RKO (cell line): ENCODE data around the gene ASRGL1.

ENCODE experiments used
- DNase-seq: peaks from one replicate; pipeline ENCODE4 v3.0.0-alpha.2; 2016; ENCODE audit warnings: low spot score

Gene ASRGL1

GRCh38 chr11:62393061-62393611 lies 55.9 kb downstream of the ASRGL1 start:
- peak; percentile 11 for DNase-seq

DNA sequence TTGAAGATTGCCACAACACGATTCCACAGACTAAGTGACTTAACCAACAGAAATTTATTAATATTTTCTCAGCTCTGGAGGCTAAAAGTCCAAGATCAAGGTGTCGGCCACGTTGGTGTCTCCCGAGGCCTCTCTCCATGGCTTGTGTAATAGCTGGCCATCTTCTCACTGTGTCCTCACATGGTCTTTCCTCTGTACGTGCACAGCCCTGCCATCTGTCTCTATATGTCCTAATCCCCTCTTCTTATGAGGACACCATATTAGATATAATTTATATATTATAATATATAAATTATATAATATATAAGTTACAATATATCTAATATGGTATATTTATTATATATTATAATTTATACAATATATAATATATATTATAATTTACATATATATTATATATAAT lies 56.5 kb downstream of the ASRGL1 start:
- DNase-seq = no peak

GRCh38 chr11:62394825-62395538 lies 57.7 kb downstream of the ASRGL1 start:
- peak; percentile 84 for DNase-seq

GRCh38 chr11:62395885-62396551 lies 58.8 kb downstream of the ASRGL1 start:
- no peak for DNase-seq

GRCh38 chr11:62398011-62398994 lies 61.1 kb downstream of the ASRGL1 start:
- no peak for DNase-seq

DNA sequence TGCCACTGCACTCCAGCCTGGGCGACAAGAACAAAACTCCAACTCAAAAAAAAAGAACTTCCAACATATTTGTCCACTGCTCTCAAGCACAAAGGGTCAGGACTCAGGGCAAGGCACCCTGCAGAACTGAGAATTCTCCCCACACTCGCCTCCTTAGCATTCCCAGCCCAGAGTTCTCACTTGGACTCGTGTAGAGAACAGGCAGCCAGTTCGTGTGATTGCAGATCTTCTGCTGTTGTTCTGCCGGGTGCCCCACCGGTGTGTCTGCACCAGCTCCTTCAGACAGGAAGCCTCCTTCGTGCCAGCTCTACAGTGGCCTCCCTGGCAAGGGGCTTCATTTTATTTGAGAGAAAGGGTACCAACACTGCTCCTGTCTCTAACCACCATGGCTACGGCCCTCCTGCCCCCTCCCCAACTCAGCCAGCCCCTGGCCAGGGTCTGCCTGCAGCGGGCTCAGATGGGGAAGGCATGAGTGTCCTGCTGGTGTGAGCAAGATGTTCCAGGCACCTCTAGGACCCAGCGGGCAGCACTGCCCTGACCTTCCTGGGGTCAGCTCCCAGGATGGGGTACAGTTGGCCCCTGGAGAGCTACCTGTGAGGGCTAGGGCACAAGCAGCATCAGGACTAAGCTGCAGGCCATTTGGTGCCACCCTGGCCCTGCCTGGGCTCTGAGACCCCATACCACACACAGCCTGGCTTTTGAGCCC lies 62.1 kb downstream of the ASRGL1 start:
- DNase-seq = no peak

DNA sequence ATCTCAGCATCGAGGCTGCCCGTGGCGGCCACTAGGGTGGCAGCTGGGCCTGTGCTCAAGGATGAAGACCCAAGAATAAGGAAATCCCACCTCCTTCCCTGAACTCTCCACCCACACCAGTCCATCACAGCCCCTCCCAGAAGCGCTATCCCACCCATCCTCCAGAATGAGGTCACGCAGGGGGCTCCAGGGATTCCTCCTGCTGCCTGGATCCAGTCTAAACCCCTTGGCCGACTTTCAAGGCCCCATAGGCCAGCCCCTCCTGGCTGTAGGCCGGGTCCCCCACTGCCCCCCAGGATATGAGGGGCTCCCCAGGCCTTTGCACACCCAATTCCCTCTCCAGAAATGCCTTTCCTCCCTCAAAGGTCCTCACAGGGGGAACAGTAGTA lies 62.6 kb downstream of the ASRGL1 start:
- no peak for DNase-seq

DNA sequence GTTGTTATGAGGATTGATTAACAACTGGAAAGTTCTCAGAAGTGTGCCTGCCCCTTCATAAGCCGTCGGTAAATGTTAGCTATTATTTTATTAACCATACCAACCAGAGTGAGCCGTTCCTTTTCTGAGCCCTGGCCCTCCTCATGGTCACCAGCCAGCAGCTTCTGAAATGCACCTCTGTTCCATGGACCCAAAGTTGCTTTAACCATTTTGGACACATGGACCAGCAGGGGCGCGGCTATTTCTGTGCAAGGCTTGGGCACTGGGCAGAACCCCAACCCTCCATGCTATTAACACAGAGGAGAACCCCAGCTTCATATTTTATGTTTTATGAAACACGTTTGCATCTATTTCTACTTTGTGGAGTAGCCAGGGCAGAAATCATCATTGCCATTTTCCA lies 63.0 kb downstream of the ASRGL1 start:
- DNase-seq = no peak

DNA sequence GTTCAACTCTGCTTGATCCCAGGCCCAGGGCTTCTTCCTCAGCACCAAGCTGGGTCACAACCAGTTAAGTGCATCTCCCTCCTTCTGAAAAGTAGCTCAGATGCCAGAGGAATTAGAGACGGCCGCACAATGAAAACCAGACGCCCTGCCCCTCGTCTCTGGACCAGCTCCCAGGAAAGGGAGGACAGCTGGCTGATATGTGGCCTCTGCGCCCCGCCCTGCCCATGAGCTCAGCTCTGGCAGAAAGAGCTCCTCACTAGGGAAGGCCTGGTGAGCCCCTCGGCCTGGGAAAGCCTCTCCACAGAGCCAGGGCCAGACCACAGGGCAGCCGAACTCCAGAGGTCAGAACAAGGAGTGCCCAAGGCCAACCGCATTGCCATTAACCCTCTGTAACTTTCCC lies 63.5 kb downstream of the ASRGL1 start:
- DNase-seq = no peak

- DNase-seq = no peak
Observed at GRCh38 chr11:62401356-62401755, 64.1 kb downstream of the ASRGL1 start.

GRCh38 chr11:62401811-62402210 lies 64.6 kb downstream of the ASRGL1 start:
- DNase-seq = no peak

GRCh38 chr11:62402226-62402959 lies 65.1 kb downstream of the ASRGL1 start:
- DNase-seq = no peak

- DNase-seq = no peak
Observed at GRCh38 chr11:62402960-62403730, 65.9 kb downstream of the ASRGL1 start.

DNA sequence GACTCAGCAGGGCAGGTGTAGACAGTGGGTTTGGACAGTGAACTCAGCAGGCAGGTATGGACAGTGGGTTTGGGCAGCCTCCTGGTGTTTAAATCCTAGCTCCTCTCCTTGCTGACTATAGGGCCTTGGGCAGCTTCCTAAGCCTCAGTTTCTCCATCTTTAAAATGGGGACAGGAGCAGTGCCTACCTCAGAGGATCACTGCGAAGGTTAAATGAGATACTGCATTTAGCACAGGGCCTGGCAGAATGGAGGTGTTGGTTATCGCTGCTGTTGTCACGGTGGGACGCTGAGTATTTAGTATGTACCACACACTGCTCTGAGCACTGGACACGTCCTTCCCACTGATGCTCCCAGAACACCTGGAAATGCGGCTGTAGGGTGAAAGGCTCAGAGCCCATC lies 67.2 kb downstream of the ASRGL1 start:
- DNase-seq = no peak

- no peak for DNase-seq
Observed at GRCh38 chr11:62404901-62405300, 67.7 kb downstream of the ASRGL1 start.

GRCh38 chr11:62406034-62406433 lies 68.8 kb downstream of the ASRGL1 start:
- no peak for DNase-seq

GRCh38 chr11:62409831-62410230 lies 72.6 kb downstream of the ASRGL1 start:
- no peak for DNase-seq

GRCh38 chr11:62410972-62411371 lies 73.7 kb downstream of the ASRGL1 start:
- no peak for DNase-seq

DNA sequence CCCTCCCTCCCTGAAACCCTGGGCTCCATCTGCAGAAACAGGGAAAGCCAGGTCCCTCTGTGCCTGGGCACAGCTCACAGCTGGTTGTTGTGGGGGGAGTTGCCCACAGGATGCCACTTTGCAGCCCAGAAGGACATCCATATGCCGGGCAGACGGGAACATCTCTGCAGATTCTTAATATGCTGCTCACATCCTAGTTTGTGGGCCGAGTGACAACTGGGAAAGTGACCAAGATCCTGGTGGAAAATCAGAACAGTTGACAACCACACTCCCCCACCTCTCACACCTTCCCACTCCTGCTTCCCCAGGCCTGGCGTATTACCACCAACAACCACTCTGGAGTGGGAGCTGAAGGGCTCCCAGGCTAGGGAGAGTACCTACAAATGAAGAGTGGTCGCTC lies 74.3 kb downstream of the ASRGL1 start:
- DNase-seq = no peak

DNA sequence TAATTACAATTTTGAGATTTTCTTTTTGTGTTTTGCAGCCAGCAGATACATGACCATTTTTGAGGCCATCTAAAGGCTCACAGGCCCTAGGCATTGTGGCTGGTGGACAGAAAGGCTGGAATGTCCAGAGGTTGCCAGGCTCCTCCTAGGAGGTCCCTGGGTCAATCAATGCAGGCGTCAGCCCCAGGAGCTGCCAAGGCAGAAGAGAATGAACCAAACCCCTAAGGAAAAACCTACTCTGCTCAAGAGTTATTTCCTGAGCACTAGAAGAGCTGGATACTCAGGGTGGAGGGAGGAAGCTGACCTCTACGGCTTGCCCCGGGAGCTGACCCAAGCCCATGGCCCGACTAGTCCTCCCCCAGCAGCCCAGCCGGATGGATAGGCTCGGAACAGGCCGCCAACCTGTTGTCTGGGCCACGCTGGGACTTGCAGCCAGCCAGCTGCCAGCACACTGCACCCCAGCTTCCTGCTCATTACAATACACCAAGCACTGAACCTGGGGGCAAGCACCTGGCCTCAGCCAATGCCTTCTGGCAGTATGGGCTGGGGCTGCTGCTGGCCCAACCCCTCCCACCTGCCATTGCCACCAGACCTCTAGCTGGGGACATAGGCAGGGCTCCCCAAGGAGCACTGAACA lies 75.9 kb downstream of the ASRGL1 start:
- DNase-seq = no peak
